H1 (cell line): ENCODE results near the gene CIB2. TPM values are rescaled to one million over a fixed set of nuclear protein-coding genes. Genes with fewer than 3 reads are reported as not detected.

Experiments used
- CTCF ChIA-PET: fragments of 300-600 bp; sonication (Branson Sonifier 250); formaldehyde crosslinking; loops from one replicate; lab custom pipeline; 2021; ENCODE audit not compliant: partially characterized antibody; lab: Charles Lee
- POLR2A ChIA-PET: fragments of 300-600 bp; sonication (Branson Sonifier 250); formaldehyde crosslinking; loops from one replicate; lab custom pipeline; 2021; ENCODE audit warnings: inconsistent platforms; ENCODE audit not compliant: partially characterized antibody; lab: Charles Lee
- DNase-seq, 2 experiments: peaks; one replicate each; pipeline versions ENCODE4 v3.0.0 to v3.0.0-alpha.2; 2010 to 2022; ENCODE audit warnings: low spot score in 2 of 2, low read depth in 1 of 2, mixed read lengths in 1 of 2
- FAIRE-seq: peaks from 2 replicates; lab custom pipeline; 2011; peaks lifted over from hg19 to GRCh38; lab: Jason Lieb, UNC
- H2AFZ ChIP-seq: 2 replicates; pipeline ENCODE4 v1.8.1; 2012; ENCODE audit warnings: low read length, inconsistent platforms
- H2AK5ac ChIP-seq: 2 replicates; pipeline ENCODE4 v1.6.1; 2013; ENCODE audit warnings: low read depth, low read length
- H2BK120ac ChIP-seq: replicated peaks from 2 replicates; pipeline ENCODE3; 2013; ENCODE audit warnings: low read depth, low read length, inconsistent platforms
- H2BK12ac ChIP-seq: 2 replicates; pipeline ENCODE4 v1.6.1; 2013; ENCODE audit warnings: low read depth, low read length
- H2BK15ac ChIP-seq: 2 replicates; pipeline ENCODE4 v1.6.1; 2013; ENCODE audit warnings: low read length
- H2BK20ac ChIP-seq: 2 replicates; pipeline ENCODE4 v1.6.1; 2013; ENCODE audit warnings: low read length
- H2BK5ac ChIP-seq: 2 replicates; pipeline ENCODE4 v1.6.1; 2013; ENCODE audit warnings: low read depth, low read length
- H3K14ac ChIP-seq: 2 replicates; pipeline ENCODE4 v1.6.1; 2013; ENCODE audit warnings: inconsistent platforms; ENCODE audit not compliant: insufficient read length
- H3K18ac ChIP-seq: 2 replicates; pipeline ENCODE4 v1.6.1; 2013; ENCODE audit warnings: low read length; ENCODE audit errors: extremely low read depth
- H3K23ac ChIP-seq: 2 replicates; pipeline ENCODE4 v1.6.1; 2013; ENCODE audit warnings: inconsistent platforms; ENCODE audit not compliant: insufficient read length
- H3K23me2 ChIP-seq: 2 replicates; pipeline ENCODE4 v1.6.1; 2013; ENCODE audit warnings: low read depth, low read length
- H3K27ac ChIP-seq: 2 replicates; pipeline ENCODE4 v1.6.1; 2011; ENCODE audit warnings: low read depth, low read length, inconsistent platforms
- H3K27me3 ChIP-seq, 4 experiments: replicated peaks in 1 of 4; 1 replicate in 1 of 4; 2 replicates in 3 of 4; pipeline versions ENCODE4 v1.6.1 to v1.8.1; 2011 to 2013; ENCODE audit warnings: low read length in 3 of 4, mild to moderate bottlenecking in 3 of 4, inconsistent platforms in 2 of 4, mixed read lengths in 2 of 4, moderate library complexity in 1 of 4; ENCODE audit not compliant: control insufficient read depth in 3 of 4, insufficient read depth in 3 of 4; ENCODE audit errors: extremely low read depth in 1 of 4
- H3K36me3 ChIP-seq, 4 experiments: 2 replicates each; pipeline versions ENCODE4 v1.6.1 to v1.8.1; 2011 to 2013; ENCODE audit warnings: mild to moderate bottlenecking in 4 of 4, low read length in 3 of 4, moderate library complexity in 2 of 4, control low read depth in 1 of 4, inconsistent platforms in 1 of 4; ENCODE audit not compliant: insufficient read depth in 4 of 4, control insufficient read depth in 2 of 4
- H3K4ac ChIP-seq: replicated peaks from 2 replicates; pipeline ENCODE3; 2013; ENCODE audit warnings: low read length, low read depth, mixed read lengths, inconsistent platforms; ENCODE audit not compliant: insufficient read length
- H3K4me1 ChIP-seq, 4 experiments: replicated peaks in 1 of 4; 1 replicate in 1 of 4; 2 replicates in 3 of 4; pipeline versions ENCODE4 v1.6.1 to v1.8.1; 2011 to 2013; ENCODE audit warnings: low read length in 3 of 4, inconsistent platforms in 2 of 4, mixed read lengths in 1 of 4; ENCODE audit not compliant: insufficient read depth in 4 of 4, control insufficient read depth in 3 of 4
- H3K4me2 ChIP-seq, 2 experiments: 2 replicates each; pipeline versions ENCODE4 v1.6.1 to v1.8.1; 2011 to 2013; ENCODE audit warnings: low read depth in 2 of 2, low read length in 2 of 2, control low read depth in 1 of 2, inconsistent platforms in 1 of 2, mild to moderate bottlenecking in 1 of 2; ENCODE audit not compliant: insufficient read depth in 1 of 2
- H3K4me3 ChIP-seq, 4 experiments: fragments of 200-600, 300-600 bp in 1 of 4; sonication (generic), shearing (Covaris generic), sonication (Bioruptor Twin) in 1 of 4; 2 replicates each; pipeline versions ENCODE4 v1.5.1 to v1.8.1; 2011 to 2016; ENCODE audit warnings: low read length in 4 of 4, low read depth in 3 of 4, control low read depth in 2 of 4, inconsistent platforms in 2 of 4, mild to moderate bottlenecking in 2 of 4, mixed read lengths in 1 of 4, moderate library complexity in 1 of 4; ENCODE audit not compliant: insufficient read depth in 2 of 4; ENCODE audit errors: extremely low read depth in 1 of 4
- H3K56ac ChIP-seq: replicated peaks from 2 replicates; pipeline ENCODE3; 2013; ENCODE audit warnings: low read depth, mild to moderate bottlenecking, mixed read lengths, low read length, inconsistent platforms; ENCODE audit not compliant: insufficient read length
- H3K79me1 ChIP-seq: 2 replicates; pipeline ENCODE4 v1.6.1; 2013; ENCODE audit warnings: low read depth, low read length, control low read depth
- H3K79me2 ChIP-seq, 2 experiments: 2 replicates each; pipeline versions ENCODE4 v1.6.1 to v1.8.1; 2012 to 2013; ENCODE audit warnings: low read length in 2 of 2, mild to moderate bottlenecking in 2 of 2, inconsistent platforms in 1 of 2; ENCODE audit not compliant: insufficient read depth in 2 of 2, control insufficient read depth in 1 of 2
- H3K9ac ChIP-seq, 4 experiments: replicated peaks in 1 of 4; 1 replicate in 1 of 4; 2 replicates in 3 of 4; pipeline versions ENCODE4 v1.6.1 to v1.8.1; 2011 to 2013; ENCODE audit warnings: low read depth in 3 of 4, low read length in 3 of 4, control low read depth in 2 of 4, mild to moderate bottlenecking in 2 of 4, moderate library complexity in 2 of 4, inconsistent platforms in 1 of 4; ENCODE audit errors: extremely low read depth in 1 of 4
- H3K9me3 ChIP-seq, 2 experiments: 2 replicates each; pipeline versions ENCODE4 v1.6.1 to v1.8.1; 2012 to 2013; ENCODE audit warnings: mild to moderate bottlenecking in 2 of 2, moderate library complexity in 2 of 2, control low read depth in 1 of 2, inconsistent platforms in 1 of 2, low read depth in 1 of 2, low read length in 1 of 2, mixed read lengths in 1 of 2; ENCODE audit not compliant: insufficient read depth in 2 of 2
- H4K20me1 ChIP-seq, 2 experiments: replicated peaks in 1 of 2; 2 replicates each; pipeline versions ENCODE3 to v1.8.1; 2011 to 2013; ENCODE audit warnings: inconsistent platforms in 2 of 2, low read length in 2 of 2, mild to moderate bottlenecking in 1 of 2; ENCODE audit not compliant: insufficient read depth in 2 of 2, control insufficient read depth in 1 of 2
- H4K5ac ChIP-seq: 2 replicates; pipeline ENCODE4 v1.6.1; 2013; ENCODE audit warnings: low read length, low read depth, mixed read lengths, inconsistent platforms; ENCODE audit not compliant: insufficient read length
- H4K8ac ChIP-seq: 2 replicates; pipeline ENCODE4 v1.8.0; 2013; ENCODE audit warnings: mild to moderate bottlenecking, moderate library complexity, low read length, inconsistent platforms; ENCODE audit not compliant: insufficient read depth; ENCODE audit errors: extremely low read depth
- H4K91ac ChIP-seq: replicated peaks from 2 replicates; pipeline ENCODE3; 2013; ENCODE audit warnings: low read length, mixed read lengths, inconsistent platforms; ENCODE audit not compliant: insufficient read length
- ASH2L ChIP-seq: fragments of 200-600, 300-600 bp; sonication (generic); IDR thresholded peaks from one replicate; pipeline ENCODE4 v1.7.1; 2017; ENCODE audit warnings: low read length
- BCL11A ChIP-seq, 2 experiments: IDR thresholded peaks; one replicate each; pipeline ENCODE4 v1.6.1; 2011; ENCODE audit warnings: low read depth in 2 of 2, low read length in 2 of 2, mild to moderate bottlenecking in 2 of 2
- CREB1 ChIP-seq: IDR thresholded peaks from 2 replicates; pipeline ENCODE4 v1.6.1; 2012; ENCODE audit warnings: inconsistent platforms
- KDM4A ChIP-seq: IDR thresholded peaks from one replicate; pipeline ENCODE4 v1.7.1; 2012; ENCODE audit warnings: low read depth, mild to moderate bottlenecking, moderate library complexity, low read length, inconsistent platforms; ENCODE audit not compliant: severe bottlenecking
- SUZ12 ChIP-seq: fragments of 200-600 bp; sonication (generic); IDR thresholded peaks from 2 replicates; pipeline ENCODE4 v1.6.1; 2012; ENCODE audit warnings: mild to moderate bottlenecking, inconsistent platforms, low read length, moderate library complexity, mixed read lengths
- TAF7 ChIP-seq: optimal IDR thresholded peaks from 2 replicates; pipeline ENCODE3; 2011; ENCODE audit warnings: low read depth, mild to moderate bottlenecking, inconsistent platforms, low read length, moderate library complexity, borderline replicate concordance
- WGBS, 2 experiments: shearing (Covaris generic) in 1 of 2; methylation state at CpG; one replicate each; pipeline versions ENCODE4 v1.1.6 to v1.1.7; 2013 to 2015; ENCODE audit warnings: low lambda C conversion rate in 2 of 2, mixed read lengths in 2 of 2, inconsistent platforms in 1 of 2, low coverage in 1 of 2, missing lambda C conversion rate in 1 of 2; ENCODE audit not compliant: insufficient replicate concordance in 2 of 2, insufficient coverage in 1 of 2, insufficient read length in 1 of 2; ENCODE audit errors: extremely low coverage in 1 of 2, missing lambda C conversion rate in 1 of 2; 5-methylcytosine and 5-hydroxymethylcytosine counted together
- polyA plus RNA-seq, 7 experiments: library from polyadenylated mRNA; depleted of rRNA in 3 of 7; stranded (reverse) in 5 of 7; unstranded in 2 of 7; fragments of >200 nt in 5 of 7; fragments of 200-250 nt in 2 of 7; gene quantifications; 1 replicate in 5 of 7; 2 replicates in 1 of 7; 4 replicates in 1 of 7; pipeline versions ENCODE4 v1.2.1 to v1.2.3, GENCODE V29; 2011 to 2013; ENCODE audit warnings: missing spikeins in 2 of 7, mixed read lengths in 2 of 7
- total RNA-seq: library from RNA; stranded (reverse); fragmentation: NEBNext Ultra II Directional; extraction: Animal tissue kit (Norgen Biotek cat#: 25700); gene quantifications from 2 replicates; pipeline ENCODE4 v1.2.1, GENCODE V29; 2021

The CIB2 gene
- total and polyA plus RNA-seq, 2 of the 8 experiments (the other 6 are each of a cell fraction or from before 2014, with no cell fraction given), result 41.5 to 45.8 TPM

GRCh38 chr15:78077053-78077870 lies 54.0 kb downstream of the CIB2 start, which contains the start of gene TBC1D2B:
Gene TBC1D2B, minus strand, starts transcription at chr15:78077711. Its CDS starts 59 bp downstream, at chr15:78077652.
- peak within 1 kb of the TSS; percentile 42 for H4K91ac ChIP-seq
- H2AK5ac ChIP-seq, result no peak within 1 kb of the TSS
- peak within 1 kb of the TSS; percentile 61 to 79 (median 72) for H3K4me3 ChIP-seq
- H3K36me3 ChIP-seq, result no peaks in the 10 kb centered on the region
- peak within 1 kb of the TSS; percentile 52; the same call in 1 of the 2 replicates for H2BK5ac ChIP-seq
- peak within 1 kb of the TSS; percentile 66 to 89 for H3K4me2 ChIP-seq
- peaks cover 0 to 8% (median 3%) of the 10 kb centered on the region in 4 experiments; a peak in 4 of 7 replicates for H3K4me1 ChIP-seq
- 2% methylated on average over 47 of the region's 104 CpGs; no CpG with 5 or more reads in 1 of the 2 experiments for WGBS, 2 experiments
- peak within 1 kb of the TSS; percentile 48 for H4K5ac ChIP-seq
- H2BK120ac ChIP-seq, result peak within 1 kb of the TSS; percentile 78
- ChIA-PET CTCF (interaction anchor here (0.6 to 2.2 kb wide), 8 partner anchors 17 to 126 kb away, joined by 3 to 8 read pairs (median 4); no protein-coding TSS in a partner anchor), POLR2A (no interaction called here)
- peak within 1 kb of the TSS; percentile 42 to 77 (median 50); a peak in 4 of 7 replicates for H3K9ac ChIP-seq
- peak within 1 kb of the TSS; percentile 83 for H4K8ac ChIP-seq
- peaks cover 9% of the 10 kb centered on the region for H3K23me2 ChIP-seq
- DNase-seq, result peak in 1 of 2 experiments; percentile 82
- no peak within 1 kb of the TSS for H3K4ac ChIP-seq
- H3K9me3 ChIP-seq, result no peaks in the 10 kb centered on the region
- peaks cover 0 to 7% of the 10 kb centered on the region in 2 experiments; a peak in 2 of 4 replicates for H3K79me2 ChIP-seq
- peak within 1 kb of the TSS; percentile 29; the same call in 1 of the 2 replicates for H2BK15ac ChIP-seq
- no peaks in the 10 kb centered on the region for H3K27me3 ChIP-seq
- no peak within 1 kb of the TSS for H3K23ac ChIP-seq
- H2BK20ac ChIP-seq, result no peak within 1 kb of the TSS
- no peaks in the 10 kb centered on the region; the same call in 1 of the 2 replicates for H3K79me1 ChIP-seq
- FAIRE-seq, result no peak
- peak within 1 kb of the TSS; percentile 65 for H3K56ac ChIP-seq
- H3K18ac ChIP-seq, result peak within 1 kb of the TSS; percentile 71
- no peaks in the 10 kb centered on the region for H4K20me1 ChIP-seq
- no peak within 1 kb of the TSS for H2BK12ac ChIP-seq
- no peak within 1 kb of the TSS for H3K14ac ChIP-seq
- peak within 1 kb of the TSS; percentile 97 for H2AFZ ChIP-seq
- H3K27ac ChIP-seq, result no peak within 1 kb of the TSS
- 0 out of 2 replicates have a peak, but pooled peaks have one; percentile 21 for TF ChIP-seq SUZ12
- TF ChIP-seq CREB1, result peak; percentile 11; the same call in 1 of the 2 replicates
- TF ChIP-seq TAF7, result no peak
- peak; percentile 84 for TF ChIP-seq ASH2L
- TF ChIP-seq BCL11A (IDR thresholded peaks at IDR 0.05; ENCODE audit: low read depth in 2 of 2, low read length in 2 of 2), result no peak
- peak; percentile 95 for TF ChIP-seq KDM4A
